Central memory CD8-positive, alpha-beta T cell (primary cell): Measurements from ENCODE around the gene POLN.
"Not testable (repeated sequence)": the region's sequence is repeated elsewhere in the genome, so short reads cannot be mapped to it uniquely, and the experiment has no call there.

Experiments
- ATAC-seq: fragments of 150-1000 bp; cut with Tn5 transposase; replicated peaks from 2 replicates; pipeline ENCODE4 v1.10.0; 2022; ENCODE audit warnings: mild to moderate bottlenecking, moderate FRiP score, moderate number of reproducible peaks; ENCODE audit not compliant: poor library complexity, severe bottlenecking; ENCODE audit errors: extremely low read depth
- DNase-seq, 2 donors: peaks; one replicate each; pipeline ENCODE4 v3.0.0; 2021; ENCODE audit warnings: low spot score in 2 of 2
- H3K27ac Mint-ChIP-seq: one replicate; pipeline ENCODE4 v1.8.0; 2022; ENCODE audit warnings: low read depth, mild to moderate bottlenecking, moderate library complexity, mixed read lengths
- H3K27me3 Mint-ChIP-seq: one replicate; pipeline ENCODE4 v1.8.0; 2022; ENCODE audit warnings: mixed read lengths
- H3K36me3 Mint-ChIP-seq: one replicate; pipeline ENCODE4 v1.8.0; 2022; ENCODE audit warnings: mild to moderate bottlenecking, moderate library complexity, mixed read lengths; ENCODE audit not compliant: insufficient read depth
- H3K4me1 Mint-ChIP-seq: one replicate; pipeline ENCODE4 v1.8.0; 2022; ENCODE audit warnings: mixed read lengths
- H3K4me3 Mint-ChIP-seq: one replicate; pipeline ENCODE4 v1.8.0; 2022; ENCODE audit warnings: mild to moderate bottlenecking, moderate library complexity, mixed read lengths
- H3K9me3 Mint-ChIP-seq: one replicate; pipeline ENCODE4 v1.8.0; 2022; ENCODE audit warnings: mixed read lengths

POLN gene

DNA sequence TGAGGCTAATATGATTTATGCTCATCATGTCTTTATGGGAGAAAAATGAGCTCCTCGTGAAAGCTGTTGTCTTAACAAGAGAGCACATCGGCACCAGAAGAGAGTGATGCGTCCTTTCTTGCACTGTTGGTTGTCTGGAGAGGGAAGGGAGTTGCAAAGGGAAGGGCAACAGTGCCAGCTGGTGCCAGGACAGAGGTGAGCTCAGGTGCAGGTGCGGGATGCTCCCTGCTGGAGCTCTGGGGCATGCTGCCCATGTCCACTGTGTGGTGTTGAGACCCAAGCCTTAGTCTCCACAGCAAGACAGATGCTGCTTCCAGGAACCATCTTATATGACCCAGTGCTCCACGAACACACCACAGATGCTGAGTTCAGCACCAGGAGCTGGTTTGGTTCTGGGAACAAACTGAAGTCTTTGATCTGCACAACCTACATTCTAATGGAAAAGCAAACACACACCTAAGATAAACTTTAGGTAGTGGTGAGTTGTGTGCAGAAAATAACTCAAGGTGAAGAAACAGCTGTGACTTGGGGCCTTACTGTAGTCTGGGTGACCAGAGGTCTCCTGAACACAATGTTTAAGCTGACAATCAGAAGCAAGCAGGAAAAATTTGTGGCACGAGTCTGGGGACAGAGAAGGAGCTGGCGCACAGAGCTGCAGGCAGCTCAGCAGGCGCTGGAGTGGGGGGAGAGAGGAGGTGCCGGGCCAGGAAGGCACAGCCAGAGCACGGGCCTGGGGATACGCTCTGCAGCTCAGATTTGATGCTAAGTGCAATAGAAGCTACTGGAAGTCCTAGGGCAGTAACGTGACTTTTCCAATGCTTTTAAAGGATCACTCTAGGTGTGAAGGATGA, 73.2 kb downstream of the POLN start:
- no peak overlapping the region for H3K4me3 Mint-ChIP-seq
- peaks cover 5% of the 10 kb centered on the region for H3K36me3 Mint-ChIP-seq
- ATAC-seq (no peak), DNase-seq (no peak)
- H3K27me3 Mint-ChIP-seq: no peaks in the 10 kb centered on the region
- no peaks in the 10 kb centered on the region for H3K9me3 Mint-ChIP-seq
- H3K4me1 Mint-ChIP-seq: peaks cover 5% of the 10 kb centered on the region
- H3K27ac Mint-ChIP-seq: no peak overlapping the region

DNA sequence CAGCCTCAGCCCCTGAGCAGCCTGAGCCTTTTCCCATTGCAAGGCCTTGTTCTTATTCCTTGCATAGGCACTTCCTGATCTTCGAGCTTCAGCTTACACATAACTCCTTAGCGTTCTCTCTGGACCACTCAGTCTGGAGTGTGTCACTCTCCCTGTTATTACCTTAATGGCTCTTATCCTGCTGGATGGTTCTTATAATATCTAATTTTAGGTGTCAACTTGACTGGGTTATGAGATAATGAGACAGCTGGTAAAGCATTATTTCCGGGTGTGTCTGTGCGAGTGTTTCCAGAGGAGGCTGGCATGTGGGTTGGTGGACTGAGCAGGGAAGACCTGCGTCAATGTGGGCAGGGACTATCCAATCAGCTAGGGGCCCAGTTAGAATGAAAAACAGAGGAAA, 75.7 kb downstream of the POLN start:
- Mint-ChIP-seq H3K36me3 (peaks cover 5% of the 10 kb centered on the region), H3K27ac (no peak overlapping the region), H3K27me3 (no peaks in the 10 kb centered on the region), H3K4me3 (no peak overlapping the region), H3K4me1 (no peaks in the 10 kb centered on the region), H3K9me3 (no peaks in the 10 kb centered on the region)
- ATAC-seq (no peak), DNase-seq (no peak)

DNA sequence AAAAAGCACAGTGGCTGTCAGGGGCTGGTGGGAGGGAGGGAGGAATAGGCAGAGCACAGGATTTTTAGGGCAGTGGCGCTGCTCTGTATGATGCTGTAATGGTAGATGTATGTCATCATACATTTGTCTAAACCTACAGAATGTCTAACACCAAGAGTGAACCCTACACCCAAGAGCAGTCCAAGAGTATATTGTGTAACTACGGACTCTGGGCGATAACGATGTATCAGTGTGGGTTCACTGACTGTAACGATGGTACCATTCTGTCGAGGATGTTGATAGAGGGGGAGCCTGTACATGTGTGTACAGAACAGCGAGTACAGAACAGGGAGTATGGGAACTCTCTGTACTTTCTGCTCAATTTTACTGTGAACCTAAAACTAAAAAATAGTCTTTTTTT, 76.5 kb downstream of the POLN start:
- Mint-ChIP-seq H3K4me1 (no peaks in the 10 kb centered on the region), H3K36me3 (peaks cover 2% of the 10 kb centered on the region), H3K4me3 (no peak overlapping the region), H3K9me3 (no peaks in the 10 kb centered on the region), H3K27me3 (no peaks in the 10 kb centered on the region), H3K27ac (no peak overlapping the region)
- ATAC-seq (no peak), DNase-seq (no peak)

DNA sequence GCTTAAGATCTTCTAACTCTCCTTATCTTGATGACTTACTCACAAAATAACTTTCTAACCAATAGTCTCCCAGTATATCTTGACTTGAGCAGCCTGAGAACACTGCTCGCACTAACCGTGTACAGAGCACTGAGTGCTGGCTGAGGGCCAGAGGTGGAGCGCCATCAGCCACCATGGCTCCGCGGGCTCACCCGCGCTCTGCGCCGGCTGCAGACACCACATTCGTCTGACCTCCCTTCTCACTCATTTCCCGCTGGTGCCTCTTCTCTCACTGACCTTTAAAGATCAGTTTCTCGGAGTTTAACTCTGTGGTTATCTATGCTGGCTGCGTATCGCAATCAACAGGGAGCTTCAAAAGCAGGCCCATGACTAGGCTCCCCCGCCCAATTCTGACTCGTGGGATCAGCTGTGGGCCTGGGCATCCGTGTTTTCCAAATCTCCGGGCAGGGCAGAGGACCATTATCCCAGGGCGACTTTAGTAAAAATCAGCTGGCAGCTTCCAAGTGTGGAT, 78.6 kb downstream of the POLN start:
- H3K27me3 Mint-ChIP-seq: no peaks in the 10 kb centered on the region
- H3K4me3 Mint-ChIP-seq: no peak overlapping the region
- no peaks in the 10 kb centered on the region for H3K4me1 Mint-ChIP-seq
- ATAC-seq: no peak
- H3K9me3 Mint-ChIP-seq: no peaks in the 10 kb centered on the region
- peaks cover 2% of the 10 kb centered on the region for H3K36me3 Mint-ChIP-seq
- no peak overlapping the region for H3K27ac Mint-ChIP-seq
- DNase-seq: no peak

DNA sequence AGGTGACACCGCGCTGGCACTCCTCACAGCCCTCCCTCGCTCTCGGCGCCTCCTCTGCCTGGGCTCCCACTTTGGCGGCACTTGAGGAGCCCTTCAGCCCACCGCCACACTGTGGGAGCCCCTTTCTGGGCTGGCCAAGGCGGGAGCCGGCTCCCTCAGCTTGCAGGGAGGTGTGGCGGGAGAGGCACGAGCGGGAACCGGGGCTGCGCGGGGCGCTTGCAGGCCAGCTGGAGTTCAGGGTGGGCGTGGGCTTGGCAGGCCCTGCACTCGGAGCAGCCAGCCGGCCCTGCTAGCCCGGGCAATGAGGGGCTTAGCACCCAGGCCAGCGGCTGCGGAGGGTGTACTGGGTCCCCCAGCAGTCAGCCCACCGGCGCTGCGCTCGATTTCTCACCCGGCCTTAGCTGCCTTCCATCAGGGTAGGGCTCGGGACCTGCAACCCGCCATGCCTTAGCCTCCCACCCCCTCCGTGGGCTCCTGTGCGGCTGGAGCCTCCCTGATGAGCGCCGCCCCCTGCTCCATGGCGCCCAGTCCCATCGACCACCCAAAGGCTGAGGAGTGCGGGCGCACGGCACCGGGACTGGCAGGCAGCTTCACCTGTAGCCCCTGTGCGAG, 80.7 kb downstream of the POLN start:
- not testable (repeated sequence) for H3K4me1 Mint-ChIP-seq, ATAC-seq, H3K27ac Mint-ChIP-seq

DNA sequence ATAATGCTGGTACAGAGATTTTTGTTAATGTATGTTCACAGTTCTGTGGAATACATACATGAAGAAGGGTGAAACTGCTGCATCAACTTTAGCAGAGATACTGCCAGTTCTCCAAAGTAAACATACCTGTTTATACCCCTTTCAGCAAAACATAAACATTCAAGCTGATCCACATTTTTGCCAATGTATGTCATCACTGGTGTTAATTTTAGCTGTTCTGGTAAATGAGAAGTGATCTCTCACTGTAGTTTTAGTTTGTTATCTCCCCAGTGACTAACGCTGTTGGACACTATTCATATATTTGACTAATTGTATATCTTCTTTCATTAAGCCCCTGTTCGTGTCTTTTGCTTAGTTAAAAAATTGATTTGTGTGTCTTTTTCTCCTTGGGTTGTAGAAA, 82.0 kb downstream of the POLN start:
- no peak for DNase-seq
- Mint-ChIP-seq H3K27me3 (no peaks in the 10 kb centered on the region), H3K36me3 (no peaks in the 10 kb centered on the region), H3K27ac (no peak overlapping the region), H3K4me3 (no peak overlapping the region), H3K4me1 (no peaks in the 10 kb centered on the region), H3K9me3 (no peaks in the 10 kb centered on the region)
- no peak for ATAC-seq

More for the DNA sequence above, 80.7 kb downstream of the POLN start:
- not testable (repeated sequence) for H3K36me3 Mint-ChIP-seq, H3K9me3 Mint-ChIP-seq, H3K4me3 Mint-ChIP-seq, DNase-seq, H3K27me3 Mint-ChIP-seq

DNA sequence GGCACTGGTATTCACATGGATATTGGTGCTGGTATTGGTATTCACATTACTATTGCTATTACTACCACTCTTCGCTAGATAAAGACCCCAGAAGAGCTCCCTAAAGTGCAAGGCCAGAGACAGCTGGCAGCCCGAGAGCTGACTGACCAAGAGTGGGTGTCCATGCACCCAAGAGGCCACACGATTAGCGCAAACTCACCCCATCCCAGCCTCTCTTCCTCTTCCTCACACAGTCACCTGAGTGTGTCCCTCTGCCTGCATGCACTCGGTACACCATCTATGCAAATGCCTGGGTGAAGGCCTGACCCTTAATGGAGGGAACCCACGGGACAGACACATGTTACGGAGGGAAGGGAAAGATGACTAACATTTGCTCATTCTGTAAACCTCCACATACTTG, 86.7 kb downstream of the POLN start:
- no peak for ATAC-seq
- no peak for DNase-seq
- Mint-ChIP-seq H3K36me3 (no peaks in the 10 kb centered on the region), H3K9me3 (no peaks in the 10 kb centered on the region), H3K27ac (no peak overlapping the region), H3K27me3 (no peaks in the 10 kb centered on the region), H3K4me1 (no peaks in the 10 kb centered on the region), H3K4me3 (no peak overlapping the region)

DNA sequence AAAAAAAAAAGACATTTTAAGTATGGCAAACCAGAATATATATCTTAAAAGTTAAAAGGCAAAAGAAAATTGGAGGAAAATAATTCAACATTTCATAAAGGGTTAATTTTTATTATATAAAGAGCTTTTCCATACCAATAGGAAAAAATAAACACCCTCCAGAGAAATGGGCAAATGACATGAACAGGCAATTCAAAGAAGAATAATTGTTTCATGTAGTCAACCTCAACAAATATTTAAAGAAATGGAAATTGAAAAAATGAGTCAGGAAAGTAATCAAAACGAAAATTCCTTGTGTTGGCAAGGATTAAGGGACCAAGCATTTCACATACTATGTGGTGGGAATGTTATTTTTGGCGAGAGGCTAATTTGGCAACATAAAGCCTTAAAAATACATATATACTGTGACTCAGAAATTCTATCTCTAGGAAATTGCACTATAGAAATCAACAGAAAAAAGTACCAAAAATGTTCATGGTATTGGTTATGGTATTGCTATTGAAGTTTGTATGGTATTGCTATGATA, 87.6 kb downstream of the POLN start:
- DNase-seq (no peak), ATAC-seq (no peak)
- H3K4me1 Mint-ChIP-seq: no peaks in the 10 kb centered on the region
- H3K27me3 Mint-ChIP-seq: no peaks in the 10 kb centered on the region
- no peaks in the 10 kb centered on the region for H3K36me3 Mint-ChIP-seq
- no peaks in the 10 kb centered on the region for H3K9me3 Mint-ChIP-seq
- no peak overlapping the region for H3K27ac Mint-ChIP-seq
- no peak overlapping the region for H3K4me3 Mint-ChIP-seq

DNA sequence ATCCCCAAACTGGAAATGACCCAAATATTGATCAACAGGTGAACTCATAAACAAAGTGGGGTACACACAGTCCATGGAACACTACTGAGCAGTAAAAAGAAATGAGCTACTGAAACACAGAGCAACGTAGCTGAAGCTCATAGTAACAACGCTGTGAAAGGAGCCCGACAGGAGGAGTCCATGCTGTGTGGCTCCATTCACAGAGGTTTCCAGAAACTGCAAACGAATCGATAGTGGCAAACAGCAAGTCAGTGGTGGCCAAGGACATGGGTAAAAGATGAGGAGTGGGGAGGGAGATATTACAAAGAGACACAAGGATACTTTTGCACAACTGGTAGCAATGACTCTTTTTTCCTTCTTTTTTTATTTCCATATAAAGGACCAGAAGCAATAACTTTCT, 90.4 kb downstream of the POLN start:
- no peak overlapping the region for H3K27ac Mint-ChIP-seq
- H3K4me3 Mint-ChIP-seq: no peak overlapping the region
- DNase-seq (no peak), ATAC-seq (no peak)
- no peaks in the 10 kb centered on the region for H3K4me1 Mint-ChIP-seq
- no peaks in the 10 kb centered on the region for H3K9me3 Mint-ChIP-seq
- H3K36me3 Mint-ChIP-seq: no peaks in the 10 kb centered on the region
- no peaks in the 10 kb centered on the region for H3K27me3 Mint-ChIP-seq

DNA sequence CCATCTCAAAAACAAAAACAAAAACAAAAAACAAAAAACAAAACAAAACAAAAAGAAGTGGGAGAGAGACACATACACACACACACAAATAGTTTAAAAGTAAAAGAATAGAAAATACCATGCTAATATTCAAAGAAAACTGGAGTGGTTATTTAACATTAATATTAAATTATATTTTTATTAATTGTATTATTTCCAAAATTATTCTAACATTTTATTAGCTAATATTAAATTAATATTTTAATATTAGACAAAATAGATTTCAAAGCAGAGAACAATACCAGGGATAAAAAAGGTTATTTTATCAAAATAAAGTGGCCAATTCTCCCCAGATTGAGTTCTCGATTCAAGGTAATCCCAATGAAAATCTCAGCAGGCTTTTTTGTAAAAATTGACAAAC, 91.8 kb downstream of the POLN start:
- H3K27ac Mint-ChIP-seq: no peak overlapping the region
- no peaks in the 10 kb centered on the region for H3K27me3 Mint-ChIP-seq
- DNase-seq (no peak), ATAC-seq (no peak)
- H3K4me1 Mint-ChIP-seq: no peaks in the 10 kb centered on the region
- no peak overlapping the region for H3K4me3 Mint-ChIP-seq
- no peaks in the 10 kb centered on the region for H3K9me3 Mint-ChIP-seq
- no peaks in the 10 kb centered on the region for H3K36me3 Mint-ChIP-seq

DNA sequence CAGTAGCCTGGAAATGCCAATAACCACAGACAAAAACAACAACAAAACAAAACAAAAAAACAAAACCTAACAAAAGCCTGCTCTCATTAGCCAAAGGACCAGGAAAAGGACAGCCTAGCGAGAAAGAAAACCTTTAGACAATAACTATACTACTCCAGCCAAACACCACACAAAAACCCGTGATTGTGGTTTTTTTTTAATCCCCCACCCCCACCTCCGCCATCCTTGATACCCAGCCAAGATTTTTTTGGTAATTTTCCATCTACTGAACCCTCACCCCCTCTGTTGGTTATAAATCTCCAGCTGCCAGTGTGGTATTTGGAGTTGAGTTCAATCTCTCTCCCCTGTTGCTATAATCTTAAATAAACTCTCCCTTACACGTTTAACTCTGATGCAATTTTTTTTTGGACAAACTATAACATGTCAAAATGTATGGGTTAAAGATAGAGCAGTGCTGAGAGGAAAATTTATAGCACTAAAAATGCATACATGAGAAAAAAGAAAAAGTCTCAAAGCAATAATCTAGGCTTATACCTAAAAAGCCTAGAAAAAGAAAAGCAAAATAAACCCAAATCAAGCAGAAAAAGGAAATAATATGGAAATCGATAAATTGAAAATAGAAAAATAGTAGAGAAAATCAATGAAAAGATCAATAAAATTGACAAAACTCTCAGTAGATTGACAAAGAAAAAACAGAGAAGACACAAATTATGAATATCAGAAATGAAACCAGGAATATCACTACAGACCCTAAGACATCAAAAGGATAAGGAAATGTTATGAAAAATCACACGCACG, 99.1 kb downstream of the POLN start:
- Mint-ChIP-seq H3K27ac (no peak overlapping the region), H3K27me3 (no peaks in the 10 kb centered on the region), H3K4me3 (no peak overlapping the region), H3K9me3 (no peaks in the 10 kb centered on the region), H3K4me1 (no peaks in the 10 kb centered on the region), H3K36me3 (no peaks in the 10 kb centered on the region)
- ATAC-seq (no peak), DNase-seq (no peak)

DNA sequence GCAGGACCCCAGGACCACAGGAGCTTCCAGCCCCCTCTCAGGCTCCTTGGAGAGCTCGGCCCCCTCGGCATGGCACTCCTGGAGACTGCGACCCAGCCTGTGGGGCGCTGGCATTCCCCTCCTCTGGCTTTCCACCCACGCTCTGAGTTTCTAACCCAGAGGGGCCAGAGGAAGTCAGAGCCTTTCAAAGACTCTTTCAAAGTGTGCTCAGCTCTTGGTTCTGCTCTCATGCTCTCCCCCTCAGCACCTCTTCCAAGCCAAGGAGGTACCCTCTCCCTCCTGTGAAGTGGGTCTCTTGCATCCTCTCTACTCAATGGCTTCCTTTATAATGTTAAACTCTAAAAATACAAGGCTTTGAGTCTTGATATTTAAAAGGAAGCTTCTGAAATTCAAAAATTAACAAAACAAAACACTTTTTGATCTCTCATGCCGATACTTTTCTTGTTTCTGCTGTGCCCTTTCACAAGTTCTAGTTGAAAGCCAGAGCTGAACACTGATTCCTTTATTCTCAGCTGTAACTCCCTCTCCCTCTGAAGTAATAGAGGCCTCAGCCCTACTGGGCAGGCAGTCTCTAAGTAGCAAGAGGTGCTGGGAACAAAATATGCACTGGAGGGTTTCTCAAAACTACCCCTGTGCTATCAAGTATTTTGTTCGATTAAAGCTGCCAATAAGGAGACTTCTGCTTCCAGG, 100.0 kb downstream of the POLN start:
- DNase-seq (no peak), ATAC-seq (no peak)
- Mint-ChIP-seq H3K27me3 (peaks cover under 1% of the 10 kb centered on the region), H3K36me3 (no peaks in the 10 kb centered on the region), H3K9me3 (no peaks in the 10 kb centered on the region), H3K4me1 (no peaks in the 10 kb centered on the region), H3K27ac (no peak overlapping the region), H3K4me3 (peak overlapping the region; percentile 14)
